ENCODE results near the gene ZFYVE27.

ZFYVE27 gene

DNA sequence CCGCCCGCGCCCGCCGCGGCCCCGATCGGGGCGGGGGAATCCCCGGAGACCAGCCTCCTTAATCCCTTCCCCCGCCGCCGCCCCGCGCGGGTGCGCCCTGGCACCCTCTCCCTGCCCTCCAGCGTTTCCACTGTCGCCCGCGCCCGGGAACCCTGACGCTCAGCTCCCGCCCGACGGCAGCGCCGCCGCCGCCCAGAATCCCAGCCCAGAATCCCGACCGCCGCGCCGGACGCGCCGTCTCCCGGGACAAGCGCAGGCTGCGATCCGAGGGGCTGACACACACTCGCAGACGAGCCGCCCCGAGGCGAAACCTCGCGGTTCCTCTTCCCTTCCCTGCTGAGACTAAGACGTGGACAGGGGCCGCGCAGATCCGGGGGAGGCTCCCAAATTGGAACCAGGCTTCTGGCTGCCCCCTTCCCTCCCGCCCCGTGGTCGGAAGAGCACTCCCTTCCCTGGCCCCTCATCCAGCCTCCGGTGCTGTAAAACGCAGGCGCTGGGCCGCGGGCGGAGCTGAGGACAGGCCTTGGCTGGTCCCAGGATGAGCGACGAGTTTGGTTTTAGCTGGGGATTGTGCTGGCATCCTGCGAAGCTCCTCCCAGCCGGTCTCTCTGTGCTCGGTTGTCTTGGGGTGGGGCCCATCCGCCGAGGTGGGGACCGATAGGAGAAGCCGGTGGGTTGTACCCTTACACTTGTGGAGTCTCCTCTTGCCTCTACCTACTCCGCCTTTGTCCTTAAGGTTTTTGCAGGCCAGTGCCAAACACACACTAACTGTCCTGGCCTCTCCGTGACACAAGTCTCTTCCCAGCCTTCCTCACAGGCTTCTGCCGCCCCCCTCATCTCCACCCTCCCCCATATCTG, 22.3 kb upstream of the ZFYVE27 start:
- peak; percentile 87 for DNase-seq (ENCODE audit: low read depth)

- no peak for DNase-seq (ENCODE audit: low read depth)
Measured at GRCh38 chr10:97715259-97715874, 21.6 kb upstream of the ZFYVE27 start.

- DNase-seq (ENCODE audit: low read depth), result no peak
Measured at GRCh38 chr10:97717627-97718026, 19.3 kb upstream of the ZFYVE27 start.

GRCh38 chr10:97718178-97718577, 18.8 kb upstream of the ZFYVE27 start:
- DNase-seq (ENCODE audit: low read depth), result no peak

- peak; percentile 21 for DNase-seq (ENCODE audit: low read depth)
Measured at GRCh38 chr10:97718659-97719142, 18.2 kb upstream of the ZFYVE27 start.

GRCh38 chr10:97719602-97720001, 17.3 kb upstream of the ZFYVE27 start:
- DNase-seq (ENCODE audit: low read depth), result no peak

DNA sequence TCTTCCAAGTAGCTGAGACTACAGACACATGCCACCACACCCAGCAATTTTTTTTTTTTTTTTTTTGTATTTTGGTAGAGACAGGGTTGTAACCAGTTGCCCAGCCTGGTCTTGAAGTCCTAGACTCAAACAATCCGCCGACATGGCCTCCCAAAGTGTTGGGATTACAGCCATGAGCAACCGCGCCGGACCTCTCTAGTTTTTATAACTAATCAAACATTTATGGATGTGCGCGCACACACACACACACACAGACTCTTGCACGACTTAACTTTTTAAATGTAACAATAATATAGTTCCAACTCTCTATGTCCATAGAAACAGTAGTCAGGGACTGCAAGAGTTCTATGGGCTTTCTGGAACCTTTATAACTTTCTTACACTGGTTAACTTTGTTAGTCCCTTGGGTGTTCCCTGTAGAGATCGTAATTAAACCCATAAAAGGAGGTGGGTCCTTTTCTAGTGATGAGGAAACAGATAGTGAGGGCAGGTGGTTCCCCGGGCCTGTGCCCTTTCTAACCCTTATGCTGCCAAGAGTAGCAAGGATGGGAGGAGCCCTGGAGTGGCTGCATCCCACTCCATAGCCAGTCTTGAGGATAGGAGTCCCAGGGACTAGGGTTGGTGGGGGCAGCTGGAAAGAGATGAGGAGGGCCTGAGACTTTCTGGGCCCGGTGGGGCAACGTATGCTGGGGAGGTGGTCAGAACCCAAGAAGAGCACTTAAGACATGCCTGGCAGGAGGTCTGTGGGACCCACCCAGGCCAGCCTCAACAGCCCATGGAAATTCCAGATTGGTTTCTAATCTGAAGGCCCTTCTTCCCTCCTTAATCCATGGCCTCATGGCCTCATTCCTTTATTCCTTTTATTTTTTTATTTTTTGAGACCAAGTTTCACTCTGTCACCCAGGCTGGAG, 14.8 kb upstream of the ZFYVE27 start:
- no peak for DNase-seq (ENCODE audit: low read depth)

GRCh38 chr10:97723001-97723400, 13.9 kb upstream of the ZFYVE27 start:
- DNase-seq (ENCODE audit: low read depth), result peak; percentile 41

DNA sequence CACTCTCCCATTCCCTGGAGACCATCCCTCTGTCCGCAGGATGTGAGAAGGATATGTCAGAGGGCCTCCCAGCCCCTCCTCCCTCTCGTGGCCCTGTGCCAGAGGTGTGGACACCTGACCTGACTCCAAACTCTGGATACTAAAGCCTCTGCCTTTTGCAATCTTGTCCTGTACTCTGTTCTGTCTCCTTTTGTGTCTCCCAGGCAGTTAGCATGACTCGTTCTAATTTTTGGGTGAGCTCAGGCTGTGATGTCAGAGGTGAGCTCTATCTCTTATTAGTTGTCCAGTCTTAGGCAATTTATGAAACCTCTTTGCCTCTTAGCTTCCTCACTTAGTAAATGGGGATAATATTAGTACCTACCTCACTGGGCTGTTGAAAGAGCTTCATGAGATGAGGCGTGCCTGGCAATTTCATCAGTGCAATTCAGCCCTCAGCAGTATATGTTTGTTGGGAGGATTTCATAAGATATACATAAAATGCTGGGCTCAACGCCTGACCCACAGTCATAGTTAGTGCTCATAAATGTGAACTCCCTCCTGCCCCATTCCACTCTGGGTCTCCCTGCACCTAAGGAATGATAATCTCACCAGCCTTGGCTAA, 12.5 kb upstream of the ZFYVE27 start:
- DNase-seq (ENCODE audit: low read depth), result peak; percentile 69

- peak; percentile 63 for DNase-seq (ENCODE audit: low read depth)
Measured at GRCh38 chr10:97726636-97727178, 10.2 kb upstream of the ZFYVE27 start.

- DNase-seq (ENCODE audit: low read depth), result no peak
Measured at GRCh38 chr10:97729014-97729413, 7.9 kb upstream of the ZFYVE27 start.

GRCh38 chr10:97731346-97732051, 5.4 kb upstream of the ZFYVE27 start:
- DNase-seq (ENCODE audit: low read depth), result peak; percentile 82

GRCh38 chr10:97732052-97732359, 4.9 kb upstream of the ZFYVE27 start:
- DNase-seq (ENCODE audit: low read depth), result no peak

- no peak for DNase-seq (ENCODE audit: low read depth)
Measured at GRCh38 chr10:97733256-97733655, 3.7 kb upstream of the ZFYVE27 start.

DNA sequence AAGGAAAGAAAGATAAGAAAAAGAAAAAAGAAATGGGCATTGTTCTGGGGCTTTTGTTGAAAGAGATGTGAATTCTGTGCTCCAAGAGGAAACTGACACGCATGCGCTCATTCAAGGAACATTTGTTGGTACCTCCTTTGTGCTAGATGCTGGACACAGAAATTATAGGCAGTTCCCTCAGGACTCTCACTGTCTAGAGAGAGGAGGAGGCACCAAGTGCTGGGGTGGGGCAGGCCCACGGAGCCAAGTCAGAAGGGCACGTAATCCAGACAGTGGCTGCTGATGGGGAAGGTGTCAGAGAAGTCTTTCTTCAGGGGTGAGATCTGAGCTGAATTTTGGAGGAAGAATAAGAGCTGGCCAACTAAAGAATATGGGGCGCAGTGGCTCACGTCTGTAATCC, 2.9 kb upstream of the ZFYVE27 start:
- DNase-seq (ENCODE audit: low read depth), result no peak

DNA sequence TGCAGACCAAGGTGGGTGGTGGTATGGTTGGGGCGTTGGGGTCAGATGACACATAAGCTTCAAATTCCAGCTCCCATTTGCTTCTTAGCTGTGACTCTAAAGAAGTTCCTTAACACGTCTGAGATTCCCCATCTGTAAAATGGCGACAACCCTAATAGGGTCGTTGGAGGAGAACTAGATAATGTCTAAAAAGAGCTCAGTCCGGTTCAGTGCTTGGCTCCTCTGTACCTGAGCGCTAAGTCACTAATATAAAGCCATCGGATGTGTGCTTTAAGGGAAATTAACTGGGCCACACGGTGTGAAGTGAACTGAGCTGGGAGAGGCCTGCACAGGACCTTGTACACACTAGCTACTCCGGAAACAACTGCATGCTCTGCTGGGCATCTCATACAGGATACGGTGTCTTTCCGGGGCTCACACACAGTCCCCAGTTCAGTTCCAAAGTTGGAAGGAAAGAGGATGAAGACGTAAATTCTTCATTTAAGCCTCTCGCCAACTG, 476 bp upstream of the ZFYVE27 start:
- DNase-seq (ENCODE audit: low read depth), result no peak

- DNase-seq (ENCODE audit: low read depth), result peak; percentile 81
Measured at GRCh38 chr10:97737770-97738265, 890 bp downstream of the ZFYVE27 start.

- DNase-seq (ENCODE audit: low read depth), result no peak
Measured at GRCh38 chr10:97738616-97739015, 1.7 kb downstream of the ZFYVE27 start.

DNA sequence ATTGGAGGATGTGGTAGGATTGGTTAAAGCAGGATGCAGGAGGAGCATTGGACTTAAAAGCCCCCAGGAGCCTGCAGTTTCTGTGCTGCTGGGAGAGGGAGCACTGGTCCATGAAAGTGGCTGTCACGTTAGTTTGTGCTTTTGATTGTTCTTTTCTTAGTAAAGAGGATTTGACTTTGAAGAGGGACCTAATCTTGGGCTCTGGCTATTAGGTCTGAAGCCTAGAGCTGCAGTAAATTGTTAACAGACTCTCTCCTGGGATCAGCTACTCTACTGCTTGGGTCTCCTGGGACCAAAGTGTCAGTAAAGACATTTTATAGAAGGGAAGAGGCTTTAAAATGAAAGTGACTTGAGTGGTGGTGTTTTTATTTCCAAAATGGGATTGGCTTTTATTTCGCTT, 3.7 kb downstream of the ZFYVE27 start:
- no peak for DNase-seq (ENCODE audit: low read depth)

- no peak for DNase-seq (ENCODE audit: low read depth)
Measured at GRCh38 chr10:97743169-97743943, 6.4 kb downstream of the ZFYVE27 start.

All from EH (cell line).